ENCODE results near the gene BMF.
A peak's percentile ranks its signal among the peaks of the same experiment; 100 is the strongest.

Gene BMF

GRCh38 chr15:40038638-40039543 lies 69.8 kb downstream of the BMF start, which contains the start of gene SRP14:
Gene SRP14, minus strand, starts transcription at chr15:40039181. Its CDS starts 65 bp downstream, at chr15:40039116.
- peak within 1 kb of the TSS; percentile 86 for H3K27ac ChIP-seq
- DNase-seq (ENCODE audit: low read depth, low spot score) = peak; percentile 39

GRCh38 chr15:40038275-40038637 lies 70.4 kb downstream of the BMF start:
- peak overlapping the region; percentile 86 for H3K27ac ChIP-seq

More at GRCh38 chr15:40038275-40038637, 70.4 kb downstream of the BMF start:
- no peak for DNase-seq (ENCODE audit: low read depth, low spot score)

Measured in epithelial cell of prostate (primary cell).